Placental epithelial cell (primary cell): ENCODE measurements around the gene GATA5. TPM values are rescaled to one million over a fixed set of nuclear protein-coding genes. Genes with fewer than 3 reads are reported as not detected.

Experiments
- total RNA-seq: library from RNA; depleted of rRNA; stranded (reverse); fragments of >200 nt; gene quantifications from 2 replicates; pipeline ENCODE4 v1.2.3, GENCODE V29; 2012

Gene GATA5, protein sequence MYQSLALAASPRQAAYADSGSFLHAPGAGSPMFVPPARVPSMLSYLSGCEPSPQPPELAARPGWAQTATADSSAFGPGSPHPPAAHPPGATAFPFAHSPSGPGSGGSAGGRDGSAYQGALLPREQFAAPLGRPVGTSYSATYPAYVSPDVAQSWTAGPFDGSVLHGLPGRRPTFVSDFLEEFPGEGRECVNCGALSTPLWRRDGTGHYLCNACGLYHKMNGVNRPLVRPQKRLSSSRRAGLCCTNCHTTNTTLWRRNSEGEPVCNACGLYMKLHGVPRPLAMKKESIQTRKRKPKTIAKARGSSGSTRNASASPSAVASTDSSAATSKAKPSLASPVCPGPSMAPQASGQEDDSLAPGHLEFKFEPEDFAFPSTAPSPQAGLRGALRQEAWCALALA
- not detected in 2 replicates for total RNA-seq

GRCh38 chr20:62475772-62476055 lies at the start of gene GATA5:
GATA5 (minus strand) TSS chr20:62475995; CDS start chr20:62475521, 474 bp downstream.

DNA sequence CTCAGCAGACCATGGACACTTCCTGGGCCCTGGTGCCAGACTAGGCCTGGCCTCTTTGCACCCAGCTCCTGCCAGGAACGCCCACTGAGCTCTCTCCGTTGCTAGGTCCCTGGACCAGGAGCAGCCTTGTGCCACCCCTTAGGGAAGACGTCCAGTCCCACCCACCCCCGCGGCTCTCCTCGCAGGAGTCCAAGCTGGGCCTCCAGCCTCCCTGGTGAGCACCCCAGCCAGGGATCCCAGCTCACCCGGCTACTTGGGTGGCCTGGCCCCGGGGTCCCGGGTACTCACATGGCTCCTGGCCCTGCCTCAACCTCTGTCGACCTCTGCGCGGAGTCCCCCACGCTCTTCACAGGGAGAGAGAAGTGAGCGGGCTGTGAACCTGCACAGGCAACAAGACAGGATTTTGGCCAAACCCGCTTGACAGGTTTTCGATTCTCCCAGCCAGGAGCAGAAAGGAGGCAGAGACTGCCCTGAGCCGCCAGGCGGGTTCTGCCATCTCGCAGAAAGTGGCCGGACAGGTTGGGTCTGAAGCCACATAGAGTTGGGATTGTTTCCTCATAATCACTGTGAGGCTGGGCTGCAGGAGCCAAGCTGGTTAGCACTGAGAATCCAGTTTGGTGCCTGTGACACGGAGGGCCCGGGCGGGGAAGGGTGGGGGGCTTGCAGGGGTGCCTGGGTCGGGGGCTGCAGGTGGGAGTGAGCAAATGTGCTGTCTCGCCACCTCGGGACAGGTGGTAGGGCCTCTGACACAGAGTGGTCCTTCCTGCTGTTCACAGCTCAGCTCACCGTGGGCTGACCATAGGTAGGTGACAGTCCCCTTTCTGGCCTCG lies 48.4 kb downstream of the GATA5 start, which contains the start of gene RBBP8NL:
Gene RBBP8NL (minus strand): TSS at position 368 of the 830 bp plus-strand sequence. CDS start 7,892 bp downstream, outside the sequence.

Other genes with a start within 250 kb of the GATA5 start
- gene OSBPL2, start 237.5 kb downstream of the GATA5 start, total RNA-seq: 36.9 and 37.4 TPM in 2 replicates
- gene ADRM1, start 173.0 kb downstream of the GATA5 start, total RNA-seq: 75.8 and 144 TPM in 2 replicates
- gene LAMA5, start 108.7 kb downstream of the GATA5 start, total RNA-seq: 27.9 and 36.9 TPM in 2 replicates
- gene RPS21, start 88.9 kb downstream of the GATA5 start, total RNA-seq: 768 and 1,032 TPM in 2 replicates
- 2.4 and 3.1 TPM in 2 replicates for gene CABLES2, start 68.7 kb downstream of the GATA5 start, total RNA-seq
- 2.4 and 3.5 TPM in 2 replicates for gene RBBP8NL, start 48.5 kb downstream of the GATA5 start, total RNA-seq
- 15.7 and 36.3 TPM in 2 replicates for gene SLCO4A1, start 166.5 kb upstream of the GATA5 start, total RNA-seq
- gene NTSR1, start 232.8 kb upstream of the GATA5 start, total RNA-seq: 0.11 TPM in 1 of 2 replicates, not detected in the other